HG03354 (cell line): ENCODE measurements around the gene XRCC3.
"Not testable (repeated sequence)": the region's sequence is repeated elsewhere in the genome, so short reads cannot be mapped to it uniquely, and the experiment has no call there.

ENCODE experiments used
- ATAC-seq: cut with Tn5 transposase; IDR thresholded peaks from one replicate; pipeline ENCODE4 v1.9.1; 2021; ENCODE audit warnings: mild to moderate bottlenecking; ENCODE audit not compliant: unreplicated experiment, poor library complexity, severe bottlenecking

XRCC3 gene

DNA sequence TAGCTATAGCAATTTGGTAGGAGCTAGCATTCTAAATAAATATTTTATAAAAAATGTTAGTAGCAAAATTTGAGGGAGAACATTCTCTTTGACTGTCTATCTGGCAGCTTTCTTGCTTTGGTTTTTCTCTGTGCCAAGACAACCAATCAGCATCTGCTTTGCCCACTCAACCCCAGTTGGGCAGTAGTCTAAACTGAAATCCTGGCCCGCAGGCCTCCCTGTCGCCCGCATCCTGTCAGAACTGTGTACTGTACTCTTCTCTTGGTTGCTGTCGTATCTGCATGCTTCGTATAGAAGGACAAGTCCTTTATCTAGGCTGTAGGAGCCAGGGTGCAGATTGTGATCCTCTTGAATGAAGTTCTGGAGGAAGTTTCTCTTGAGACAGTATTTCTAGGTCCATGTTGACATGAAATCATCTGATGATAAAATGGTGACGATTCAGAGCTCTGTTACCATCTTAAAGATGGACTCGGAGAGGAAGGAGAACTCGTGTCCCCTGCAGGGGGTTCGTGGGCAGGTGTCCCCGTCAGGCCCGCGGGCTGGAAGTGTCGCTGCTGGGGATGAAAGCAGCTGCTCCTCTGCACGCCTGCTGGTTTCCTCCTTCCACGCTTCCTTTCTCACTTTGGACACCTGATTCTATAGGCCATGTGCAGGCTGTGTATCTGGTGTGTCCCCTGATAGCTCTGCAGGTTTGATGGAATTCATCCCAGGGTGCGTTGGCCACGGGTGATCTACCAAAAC, 34.6 kb downstream of the XRCC3 start:
- no peak for ATAC-seq

DNA sequence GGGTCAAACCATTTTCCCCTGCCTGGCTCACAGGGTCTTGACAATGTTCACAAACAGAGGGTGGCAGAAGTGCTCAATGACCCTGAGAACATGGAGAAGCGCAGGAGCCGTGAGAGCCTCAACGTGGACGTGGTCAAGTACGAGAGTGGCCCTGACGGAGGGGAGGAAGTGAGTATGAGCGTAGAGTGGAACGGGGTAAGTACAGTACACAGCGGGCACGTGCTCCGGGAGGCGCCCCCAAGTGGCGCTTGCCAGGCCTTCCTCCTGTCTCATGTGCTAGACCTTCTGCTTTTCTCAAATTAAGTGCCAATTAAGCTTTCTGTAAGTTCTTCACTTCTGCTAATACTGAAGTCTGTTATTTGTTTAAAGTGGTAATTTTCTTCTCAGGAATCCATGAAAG, 35.9 kb downstream of the XRCC3 start:
- ATAC-seq: peak; percentile 83

DNA sequence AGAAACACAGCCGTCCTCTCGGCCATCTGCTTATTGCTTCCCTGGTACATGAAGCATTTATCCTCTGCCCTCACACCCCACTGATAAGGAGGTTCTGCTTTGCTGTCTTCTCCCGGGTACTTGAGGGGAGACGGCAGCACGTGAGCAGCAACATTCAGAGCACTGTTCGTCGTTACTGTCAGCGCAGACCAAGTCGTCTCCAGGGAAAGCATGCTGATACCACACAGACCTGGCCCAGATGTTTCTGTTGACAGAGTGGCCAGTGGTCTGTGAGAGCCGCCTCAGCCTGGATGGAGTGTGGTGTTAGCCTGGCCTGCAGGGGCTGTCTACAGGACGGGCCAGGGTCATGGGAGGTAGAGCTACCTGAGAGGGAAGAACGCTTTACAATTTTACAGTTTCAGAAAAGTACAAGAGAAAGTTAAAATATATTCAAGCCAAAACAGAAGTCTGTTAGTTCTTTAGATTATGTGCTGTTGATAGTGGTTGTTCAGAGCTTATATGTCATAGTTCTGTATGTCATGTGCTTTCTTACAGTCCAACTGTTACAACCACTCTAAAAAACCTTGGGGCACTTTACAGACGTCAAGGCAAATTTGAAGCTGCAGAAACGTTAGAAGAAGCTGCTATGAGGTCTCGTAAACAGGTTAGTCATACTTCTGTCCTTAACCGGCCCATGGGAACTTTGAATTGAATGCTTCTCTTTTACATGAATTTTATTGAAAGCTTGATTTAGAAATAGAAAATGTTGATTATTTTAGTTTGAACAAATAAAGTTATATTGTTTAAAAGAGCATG, 38.2 kb downstream of the XRCC3 start:
- ATAC-seq: no peak

DNA sequence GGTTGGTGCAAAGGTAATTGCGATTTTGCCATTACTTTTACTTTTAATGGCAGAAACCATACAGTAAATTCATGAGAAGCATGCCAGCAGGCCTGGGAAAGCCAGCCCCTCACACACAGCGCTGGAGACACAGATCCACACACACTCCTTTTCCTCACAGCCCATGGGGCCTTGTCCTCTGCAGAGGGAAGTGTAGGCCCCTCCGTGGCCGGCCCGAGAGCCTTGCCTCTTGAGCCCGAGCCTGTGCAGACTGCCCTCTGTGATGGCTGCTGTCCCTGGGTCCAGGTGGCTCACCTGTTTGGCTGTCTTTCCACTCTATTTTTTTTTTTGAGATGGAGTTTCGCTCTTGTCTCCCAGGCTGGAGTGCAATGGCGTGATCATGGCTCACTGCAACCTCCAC, 39.3 kb downstream of the XRCC3 start:
- no peak for ATAC-seq

DNA sequence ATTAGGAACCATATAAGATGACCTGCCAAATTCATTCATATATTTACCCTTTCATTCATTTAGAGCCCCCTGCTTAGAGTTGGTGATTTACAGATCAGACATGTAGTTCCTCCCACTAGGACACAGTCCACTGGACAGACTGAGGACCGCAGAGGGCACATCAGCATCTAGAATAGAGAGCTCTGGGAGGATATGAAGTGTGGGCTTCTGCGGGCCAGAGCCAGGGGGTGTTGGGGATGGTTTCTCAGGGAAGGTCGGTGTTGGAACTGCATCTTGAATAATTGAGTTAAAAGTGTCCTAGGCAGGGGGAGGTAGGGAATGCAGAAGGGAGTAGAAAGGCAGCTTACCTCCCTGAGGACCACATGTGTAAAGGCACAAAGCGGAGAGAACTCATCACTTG, 43.3 kb downstream of the XRCC3 start:
- no peak for ATAC-seq

DNA sequence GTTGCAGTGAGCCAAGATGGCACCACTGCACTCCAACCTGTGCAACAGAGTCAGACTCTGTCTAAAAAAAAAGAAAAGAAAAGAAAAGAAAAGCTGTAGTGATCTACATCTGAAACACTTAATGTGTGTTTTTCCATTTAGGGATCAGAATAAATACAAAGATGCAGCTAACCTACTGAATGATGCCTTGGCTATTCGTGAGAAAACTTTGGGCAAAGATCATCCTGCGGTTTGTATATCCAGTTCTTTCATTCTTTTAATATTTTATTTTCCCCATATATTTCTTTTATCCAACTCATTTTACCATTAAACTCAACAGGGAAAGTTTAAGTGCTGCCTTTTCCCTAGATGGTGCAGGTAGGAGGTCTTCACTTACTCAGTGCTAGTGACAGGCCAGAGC, 45.9 kb downstream of the XRCC3 start:
- ATAC-seq: no peak

DNA sequence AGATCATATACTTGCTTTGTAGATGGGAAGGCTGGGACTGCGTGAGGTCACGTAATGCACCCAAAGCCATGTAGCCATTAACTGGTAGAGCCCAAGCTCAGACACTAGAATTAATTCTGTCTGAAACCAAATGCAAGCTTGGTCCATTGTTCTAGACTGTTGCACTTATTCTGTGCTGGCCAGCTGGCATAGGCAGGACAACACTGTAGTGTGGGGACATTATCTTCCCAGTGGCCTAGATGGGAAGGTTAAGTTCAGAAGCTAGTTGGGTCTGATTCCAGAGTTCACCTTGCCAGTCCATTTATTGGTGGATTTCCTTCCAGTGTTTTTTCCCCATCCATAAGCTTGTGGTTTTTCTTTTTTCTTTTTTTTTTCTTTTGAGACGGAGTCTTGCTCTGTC, 47.1 kb downstream of the XRCC3 start:
- no peak for ATAC-seq

DNA sequence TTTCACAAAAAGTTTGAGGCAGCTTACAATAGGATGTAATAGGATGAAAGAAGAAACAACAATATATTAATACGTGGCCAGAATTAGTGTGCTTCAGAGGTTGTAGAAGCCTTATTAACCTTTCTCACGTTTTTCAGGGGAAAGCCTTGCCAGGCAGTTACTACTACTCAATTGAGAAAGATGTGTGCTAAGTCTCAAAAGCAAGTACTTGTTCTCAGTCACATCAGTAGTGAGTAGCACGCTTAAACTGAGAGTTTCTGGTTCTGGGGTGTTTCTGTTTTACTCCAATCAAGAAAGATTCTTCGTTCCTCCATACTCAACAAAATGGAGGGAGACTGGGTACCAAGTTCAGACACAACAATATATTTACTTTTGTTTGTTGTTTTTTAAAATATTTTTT, 47.6 kb downstream of the XRCC3 start:
- no peak for ATAC-seq

DNA sequence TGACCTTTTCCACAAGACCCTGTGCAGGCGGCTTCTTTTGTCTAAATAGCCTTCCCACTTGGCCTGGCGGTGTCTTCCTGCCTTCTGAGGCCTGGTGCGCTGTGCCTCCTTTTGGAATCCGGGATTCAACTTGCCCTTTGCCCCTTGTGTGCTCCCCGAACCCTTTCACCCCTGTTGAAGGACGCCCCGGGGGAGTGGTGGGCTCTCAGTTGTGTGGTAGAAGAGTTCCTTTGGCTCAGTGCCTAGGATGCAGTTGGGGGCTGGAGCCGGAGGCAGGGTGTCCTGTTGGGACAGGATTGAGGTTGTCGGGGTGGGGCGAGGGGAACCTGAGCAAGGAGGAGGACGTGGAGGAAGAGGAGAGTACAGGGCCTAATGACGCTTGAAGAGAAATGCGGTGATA, 51.7 kb downstream of the XRCC3 start:
- no peak for ATAC-seq

DNA sequence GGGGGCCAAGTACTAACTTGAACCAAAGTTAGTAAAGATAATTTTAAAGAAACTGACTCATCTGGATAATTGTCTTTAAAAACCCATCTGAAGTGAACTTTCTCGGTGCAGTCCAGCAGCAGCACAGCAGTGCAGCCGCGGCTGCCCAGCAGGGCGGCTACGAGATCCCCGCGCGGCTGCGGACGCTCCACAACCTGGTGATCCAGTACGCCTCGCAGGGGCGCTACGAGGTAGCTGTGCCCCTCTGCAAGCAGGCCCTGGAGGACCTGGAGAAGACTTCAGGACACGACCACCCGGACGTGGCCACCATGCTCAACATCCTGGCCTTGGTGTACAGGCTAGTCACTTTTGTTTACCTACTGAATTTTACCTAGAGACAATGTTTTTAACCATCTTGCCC, 52.7 kb downstream of the XRCC3 start:
- no peak for ATAC-seq

DNA sequence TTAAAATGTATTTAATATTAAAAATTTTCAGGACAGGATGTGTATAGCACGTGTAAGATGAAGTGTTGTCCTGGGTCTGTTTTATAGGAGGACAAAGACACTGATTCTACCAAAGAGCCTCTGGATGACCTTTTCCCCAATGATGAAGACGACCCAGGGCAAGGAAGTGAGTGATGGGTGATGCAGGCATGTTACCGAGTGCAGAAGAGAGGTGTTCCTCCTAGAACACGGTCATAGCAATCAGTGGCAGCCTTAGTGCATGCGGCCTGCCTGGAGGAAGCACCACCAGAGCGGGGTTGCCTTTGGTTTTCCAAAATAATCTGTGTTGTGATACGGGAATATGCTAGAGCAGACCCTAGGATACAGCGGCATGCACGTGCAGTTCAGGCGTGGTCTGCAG, 53.2 kb downstream of the XRCC3 start:
- ATAC-seq: no peak

DNA sequence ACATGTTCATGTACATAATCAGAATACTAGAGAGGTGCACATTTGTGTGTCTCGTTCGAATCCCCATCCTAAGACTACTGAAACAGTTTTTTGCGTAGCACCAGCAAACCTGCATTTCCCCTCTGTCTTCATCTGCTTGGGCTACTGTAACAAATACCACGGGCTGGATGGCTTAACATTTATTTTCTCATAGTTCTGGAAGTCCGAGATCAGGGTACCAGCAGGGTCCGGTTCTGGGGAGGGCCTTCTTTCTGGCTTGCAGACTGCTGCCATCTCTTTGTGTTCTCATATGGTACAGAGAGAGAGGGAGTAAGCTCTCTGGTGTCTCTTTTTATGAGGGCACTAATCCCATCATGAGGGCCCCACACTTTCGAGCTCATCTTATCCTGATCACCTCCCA, 55.6 kb downstream of the XRCC3 start:
- no peak for ATAC-seq

DNA sequence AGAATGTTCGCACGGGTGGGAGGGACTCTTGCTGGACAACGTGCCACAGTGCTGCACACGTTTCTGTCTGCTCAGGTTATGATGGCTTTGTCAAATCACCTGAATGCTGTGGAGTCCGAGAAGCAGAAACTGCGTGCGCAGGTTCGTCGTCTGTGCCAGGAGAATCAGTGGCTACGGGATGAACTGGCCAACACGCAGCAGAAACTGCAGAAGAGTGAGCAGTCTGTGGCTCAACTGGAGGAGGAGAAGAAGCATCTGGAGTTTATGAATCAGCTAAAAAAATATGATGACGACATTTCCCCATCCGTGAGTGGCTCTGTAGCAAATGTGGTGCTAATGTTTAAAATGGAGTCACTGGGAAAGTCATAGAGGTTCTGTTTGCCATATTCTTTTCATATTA, 57.8 kb downstream of the XRCC3 start:
- no peak for ATAC-seq

DNA sequence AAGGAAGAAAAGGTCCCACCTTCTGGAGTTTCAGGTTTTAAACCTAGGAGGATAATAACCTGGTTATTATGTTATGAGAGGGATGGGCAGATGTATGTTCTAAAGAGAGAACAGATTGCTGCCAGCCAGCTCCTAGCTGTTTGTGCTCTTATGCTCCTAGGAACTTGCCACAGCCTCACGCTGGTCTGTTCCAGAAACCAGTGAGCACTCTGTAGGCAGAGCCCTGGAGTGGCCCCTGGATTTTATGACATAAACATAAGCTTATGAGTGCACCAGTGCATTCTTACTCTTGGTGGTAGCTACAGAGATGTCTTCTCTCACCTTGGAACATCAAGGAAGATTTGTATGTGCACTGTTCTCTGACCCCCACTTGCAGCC, 58.5 kb downstream of the XRCC3 start:
- no peak for ATAC-seq

DNA sequence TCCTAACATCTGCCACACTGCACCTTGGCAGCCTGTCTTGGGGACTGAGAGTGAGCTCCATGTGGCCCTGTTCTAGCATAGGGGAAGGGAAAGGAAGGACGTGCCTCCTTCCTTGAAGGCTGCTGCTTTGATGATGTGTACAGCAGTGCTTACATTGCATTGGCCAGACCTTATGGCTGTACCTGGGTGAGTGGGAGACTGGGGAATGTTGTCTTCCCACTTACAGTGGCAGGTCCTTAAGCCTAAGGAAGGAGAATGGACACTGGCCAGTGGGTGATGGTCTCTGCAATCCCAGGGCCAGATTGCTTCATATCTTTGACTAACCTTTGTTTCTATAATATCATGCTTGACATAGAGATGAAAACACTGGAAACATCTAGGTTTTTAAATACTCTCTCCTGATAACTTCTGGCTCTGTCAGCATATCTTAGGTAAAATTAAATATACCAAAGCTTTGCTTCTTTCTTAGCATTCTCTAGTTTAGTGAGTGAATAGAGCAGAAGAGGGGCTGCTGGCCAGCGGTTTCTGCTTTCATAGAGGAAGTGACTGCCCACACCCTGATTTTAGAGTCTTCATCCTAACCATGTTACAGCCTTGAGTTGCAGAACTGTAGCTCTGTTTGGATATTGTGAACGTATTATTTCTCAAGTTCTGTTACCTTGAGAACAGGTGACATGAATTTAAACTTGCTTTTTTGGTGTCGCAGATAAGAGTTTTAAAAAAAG, 59.1 kb downstream of the XRCC3 start:
- ATAC-seq: no peak

DNA sequence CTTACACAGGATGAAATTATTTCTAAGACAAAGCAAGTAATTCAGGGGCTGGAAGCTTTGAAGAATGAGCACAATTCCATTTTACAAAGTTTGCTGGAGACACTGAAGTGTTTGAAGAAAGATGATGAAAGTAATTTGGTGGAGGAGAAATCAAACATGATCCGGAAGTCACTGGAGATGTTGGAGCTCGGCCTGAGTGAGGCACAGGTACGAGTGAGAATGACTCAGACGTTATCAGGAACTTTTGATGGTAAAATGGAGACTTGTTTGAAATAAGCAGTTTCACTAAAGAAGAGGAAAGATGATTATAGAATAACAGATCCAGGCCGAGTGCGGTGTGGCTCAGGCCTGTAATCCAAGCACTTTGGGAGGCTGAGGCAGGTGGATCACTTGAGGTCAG, 60.6 kb downstream of the XRCC3 start:
- ATAC-seq: no peak

DNA sequence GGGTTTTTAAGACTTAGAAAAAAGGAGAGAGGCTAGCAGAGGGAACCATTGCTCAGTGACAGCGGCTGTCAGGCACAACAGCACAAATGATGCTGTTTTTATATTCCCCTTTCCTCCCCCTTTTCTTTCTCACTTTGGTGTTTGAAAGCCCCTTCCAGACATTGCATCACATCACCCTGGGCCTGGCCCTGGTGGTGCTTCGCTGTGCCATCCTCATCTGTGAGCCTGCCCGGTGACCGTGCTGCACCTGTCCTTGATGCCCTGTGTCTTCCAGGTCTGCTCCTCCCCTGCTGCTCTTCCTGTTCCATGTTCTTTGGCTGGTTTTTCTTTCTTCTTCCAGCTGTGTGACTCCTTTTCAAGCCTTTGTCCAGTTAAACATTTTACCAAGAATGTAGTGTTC, 61.4 kb downstream of the XRCC3 start:
- ATAC-seq: no peak

DNA sequence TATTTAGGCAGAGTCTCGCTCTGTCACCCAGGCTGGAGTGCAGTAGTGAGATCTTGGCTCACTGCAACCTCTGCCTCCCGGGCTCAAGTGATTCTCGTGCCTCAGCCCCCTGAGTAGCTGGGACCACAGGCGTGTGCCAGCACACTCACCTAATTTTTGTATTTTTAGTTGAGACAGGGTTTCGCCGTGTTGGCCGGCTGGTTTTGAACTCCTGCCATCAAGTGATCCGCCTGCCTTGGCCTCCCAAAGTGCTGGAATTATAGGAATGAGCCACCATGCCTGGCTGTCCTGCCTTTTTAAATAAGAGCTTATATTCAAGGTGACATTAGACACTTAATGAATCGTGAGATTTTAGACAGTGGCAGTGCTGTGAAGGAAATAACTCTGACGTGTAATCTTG, 61.9 kb downstream of the XRCC3 start:
- ATAC-seq: not testable (repeated sequence)

DNA sequence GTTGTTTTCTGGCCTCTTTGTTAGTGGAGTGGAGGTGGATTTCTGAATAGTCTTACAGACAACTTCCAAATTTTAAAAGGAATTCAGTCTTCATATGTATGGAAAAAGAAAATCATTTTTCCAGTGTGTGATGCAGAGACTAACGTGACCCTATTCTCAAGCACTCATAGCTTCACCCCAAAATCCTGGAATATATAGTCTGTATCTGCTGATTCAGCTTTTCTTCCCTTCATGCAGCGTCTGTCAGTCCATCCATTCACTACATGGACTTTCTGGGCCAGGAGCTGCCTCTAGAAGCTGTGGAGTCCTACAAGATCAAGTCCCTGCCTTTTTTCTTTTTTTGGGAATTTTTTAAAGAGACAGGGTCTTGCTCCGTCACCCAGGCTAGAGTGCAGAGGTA, 62.4 kb downstream of the XRCC3 start:
- ATAC-seq: no peak

DNA sequence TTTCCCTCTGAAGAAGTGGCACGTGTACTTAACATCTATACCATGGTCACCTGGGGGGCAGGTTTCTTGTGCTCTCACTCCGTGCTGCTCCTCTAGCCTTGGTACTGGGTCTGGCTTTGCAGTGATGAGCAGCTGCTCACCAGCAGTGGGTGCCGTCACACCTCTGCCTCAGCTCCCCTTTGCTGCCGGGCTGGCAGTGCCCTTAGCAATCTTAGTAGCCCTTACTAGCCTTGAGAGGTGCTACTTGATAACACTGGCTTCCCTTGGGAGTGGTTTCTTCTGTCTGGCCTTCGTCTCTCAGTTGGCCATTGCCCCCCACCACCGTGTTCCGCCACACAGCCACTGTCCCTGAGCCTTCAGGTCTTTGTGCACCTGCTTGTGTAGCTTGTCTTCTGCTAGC, 63.7 kb downstream of the XRCC3 start:
- ATAC-seq: no peak

DNA sequence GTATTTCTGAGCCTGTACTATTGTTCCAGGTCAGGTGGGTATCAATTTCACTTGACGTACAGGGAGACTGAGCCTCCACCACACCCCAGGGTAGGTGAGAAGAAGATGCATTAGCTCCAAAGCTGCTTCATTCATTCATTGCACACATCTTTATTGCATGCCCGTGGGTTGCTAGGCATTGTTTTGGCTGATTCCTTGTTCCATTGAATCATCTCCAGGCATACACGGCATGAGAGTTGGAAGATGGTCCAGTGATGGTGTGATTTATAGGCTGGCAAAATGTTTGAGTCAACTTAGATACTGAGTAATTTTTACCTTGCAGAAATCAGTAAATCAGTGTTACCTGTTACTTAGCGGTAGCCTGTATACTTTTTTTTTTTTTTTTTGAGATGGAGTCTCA, 65.0 kb downstream of the XRCC3 start:
- no peak for ATAC-seq
